Upper lobe of right lung (tissue), 1 donor: ENCODE results near the gene C3orf49. TPM values are rescaled to one million over a fixed set of nuclear protein-coding genes. Genes with fewer than 3 reads are reported as not detected.

Experiments
- ATAC-seq: fragments of 200-7000 bp; cut with Tn5 transposase; one replicate; pipeline ENCODE4 v1.9.1; 2020; ENCODE audit warnings: mild to moderate bottlenecking, moderate library complexity
- DNase-seq: peaks from one replicate; pipeline ENCODE4 v3.0.0-alpha.2; 2020
- H3K27ac ChIP-seq: fragments of 200-600 bp; one replicate; pipeline ENCODE4 v1.8.0; 2022
- H3K27me3 ChIP-seq: fragments of 200-600 bp; one replicate; pipeline ENCODE4 v1.8.0; 2022; ENCODE audit warnings: mild to moderate bottlenecking
- H3K36me3 ChIP-seq: fragments of 200-600 bp; one replicate; pipeline ENCODE4 v1.8.0; 2022
- H3K4me1 ChIP-seq: fragments of 200-600 bp; one replicate; pipeline ENCODE4 v1.8.0; 2022
- H3K4me3 ChIP-seq: fragments of 200-600 bp; one replicate; pipeline ENCODE4 v1.8.0; 2022; ENCODE audit warnings: mild to moderate bottlenecking
- H3K9me3 ChIP-seq: fragments of 200-600 bp; one replicate; pipeline ENCODE4 v1.8.0; 2022
- intact Hi-C: fragments of 100-400 bp; cut with DNase I; formaldehyde crosslinking; loops from one replicate; pipeline ENCODE4 v1.11.0; 2022
- total RNA-seq: library from RNA; stranded (reverse); fragmentation: NEBNext Ultra II Directional; extraction: Animal tissue kit (Norgen Biotek cat#: 25700); gene quantifications from one replicate; pipeline ENCODE4 v1.2.1, GENCODE V29; 2021
- TF ChIP-seq, protein P1 (sequence below): fragments of 200-600 bp; IDR thresholded peaks from one replicate; pipeline ENCODE4 v1.8.0; 2022; ENCODE audit warnings: antibody characterized with exemption
- donor health status: DM: no; HTN: yes; CAD: no; lungs with severe emphysema.

The C3orf49 gene
- total RNA-seq, 1 donor from 2014 or later, result not detected

DNA sequence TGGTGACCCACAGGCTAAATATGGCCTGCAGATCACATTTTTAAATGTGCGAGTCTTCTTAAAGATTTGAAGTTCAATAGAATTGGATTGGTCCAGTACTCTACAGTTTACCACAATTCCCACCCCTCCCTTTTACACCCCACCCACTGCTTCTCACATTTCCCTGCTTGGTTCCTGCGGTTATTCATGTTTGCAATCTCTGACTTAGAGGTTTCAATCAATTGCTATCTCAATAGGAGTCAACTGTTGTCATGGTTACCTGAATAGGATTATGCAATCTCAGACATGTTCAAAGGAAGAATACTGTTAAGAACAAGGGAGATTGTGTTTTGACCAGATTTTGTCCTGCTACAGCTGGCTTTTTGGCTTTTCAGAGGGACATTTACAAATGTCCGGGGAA, 4.9 kb upstream of the C3orf49 start:
- no peaks in the 10 kb centered on the region for H3K9me3 ChIP-seq
- intact Hi-C loops, result no loop called here
- no peaks in the 10 kb centered on the region for H3K36me3 ChIP-seq
- H3K4me3 ChIP-seq, result no peak overlapping the region
- H3K4me1 ChIP-seq, result peaks cover 6% of the 10 kb centered on the region
- no peak overlapping the region for H3K27ac ChIP-seq
- TF ChIP-seq, protein P1, sequence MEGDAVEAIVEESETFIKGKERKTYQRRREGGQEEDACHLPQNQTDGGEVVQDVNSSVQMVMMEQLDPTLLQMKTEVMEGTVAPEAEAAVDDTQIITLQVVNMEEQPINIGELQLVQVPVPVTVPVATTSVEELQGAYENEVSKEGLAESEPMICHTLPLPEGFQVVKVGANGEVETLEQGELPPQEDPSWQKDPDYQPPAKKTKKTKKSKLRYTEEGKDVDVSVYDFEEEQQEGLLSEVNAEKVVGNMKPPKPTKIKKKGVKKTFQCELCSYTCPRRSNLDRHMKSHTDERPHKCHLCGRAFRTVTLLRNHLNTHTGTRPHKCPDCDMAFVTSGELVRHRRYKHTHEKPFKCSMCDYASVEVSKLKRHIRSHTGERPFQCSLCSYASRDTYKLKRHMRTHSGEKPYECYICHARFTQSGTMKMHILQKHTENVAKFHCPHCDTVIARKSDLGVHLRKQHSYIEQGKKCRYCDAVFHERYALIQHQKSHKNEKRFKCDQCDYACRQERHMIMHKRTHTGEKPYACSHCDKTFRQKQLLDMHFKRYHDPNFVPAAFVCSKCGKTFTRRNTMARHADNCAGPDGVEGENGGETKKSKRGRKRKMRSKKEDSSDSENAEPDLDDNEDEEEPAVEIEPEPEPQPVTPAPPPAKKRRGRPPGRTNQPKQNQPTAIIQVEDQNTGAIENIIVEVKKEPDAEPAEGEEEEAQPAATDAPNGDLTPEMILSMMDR, result no peak
- ATAC-seq (no peak), DNase-seq (no peak)
- H3K27me3 ChIP-seq, result no peaks in the 10 kb centered on the region

DNA sequence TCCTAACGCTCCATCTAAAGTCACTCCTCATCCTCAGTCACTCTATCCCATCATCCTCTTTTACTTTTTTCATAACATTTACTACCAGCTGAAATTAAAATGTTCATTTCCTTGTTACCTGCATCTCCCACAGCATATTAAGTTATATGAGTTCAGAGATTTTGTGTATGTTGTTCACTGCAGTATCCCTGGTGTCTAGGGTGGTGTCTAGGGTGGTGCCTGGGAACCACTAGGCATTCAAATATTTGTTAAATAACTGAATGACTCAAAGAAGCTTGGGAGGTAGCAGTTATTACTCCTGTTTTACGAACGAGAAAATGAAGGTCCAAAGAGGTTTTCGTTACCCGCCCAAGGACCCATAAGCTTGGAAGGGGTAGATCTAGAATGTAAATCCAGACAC, 1.9 kb upstream of the C3orf49 start:
- H3K27me3 ChIP-seq, result no peaks in the 10 kb centered on the region
- no peak for DNase-seq
- H3K9me3 ChIP-seq, result no peaks in the 10 kb centered on the region
- no peaks in the 10 kb centered on the region for H3K36me3 ChIP-seq
- TF ChIP-seq, protein P1, result no peak
- H3K4me1 ChIP-seq, result peaks cover 6% of the 10 kb centered on the region
- H3K27ac ChIP-seq, result no peak overlapping the region
- intact Hi-C loops, result no loop called here
- ATAC-seq, result no peak
- H3K4me3 ChIP-seq, result no peak overlapping the region

DNA sequence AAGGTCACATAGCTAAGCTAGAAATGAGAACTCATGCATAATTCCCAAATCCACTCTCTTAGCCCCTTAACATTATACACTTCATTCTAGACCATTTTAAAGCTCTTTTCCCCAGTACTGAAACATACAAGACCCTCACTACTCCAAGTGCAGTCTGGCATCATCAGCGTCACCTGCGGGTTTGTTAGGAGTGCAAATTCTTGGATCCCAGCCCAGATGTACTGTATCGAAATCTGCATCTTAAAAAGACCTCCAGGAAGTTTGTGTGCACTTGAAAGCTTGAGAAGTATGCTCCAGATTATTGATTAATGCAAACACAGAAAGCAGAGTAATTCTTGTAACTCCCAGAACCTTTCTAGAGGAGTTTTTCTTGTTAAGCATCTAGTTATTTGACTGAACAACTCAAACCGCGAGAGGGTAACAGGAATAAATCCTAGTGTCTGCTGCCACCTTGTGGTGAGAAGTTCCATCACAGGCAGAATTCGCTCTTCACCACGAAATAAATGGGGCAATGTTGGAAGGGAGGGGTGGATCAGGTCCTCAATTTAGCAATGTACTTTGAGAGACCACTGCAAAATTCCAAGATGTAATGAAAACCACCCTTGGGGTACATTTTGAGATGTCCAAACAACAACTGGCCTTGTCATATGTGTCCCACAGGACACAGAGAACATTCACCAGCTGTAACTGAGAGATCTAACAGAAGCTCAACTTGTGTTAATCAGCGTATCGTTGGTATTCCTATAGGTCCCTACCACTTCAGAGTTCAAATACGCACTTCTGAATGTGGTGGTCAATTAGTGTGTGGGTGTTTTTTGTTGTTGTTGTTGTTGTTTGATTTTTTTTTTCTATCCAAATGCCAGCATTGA, 583 bp upstream of the C3orf49 start:
- no peaks in the 10 kb centered on the region for H3K27me3 ChIP-seq
- no peaks in the 10 kb centered on the region for H3K36me3 ChIP-seq
- H3K9me3 ChIP-seq, result no peaks in the 10 kb centered on the region
- ATAC-seq (peak; percentile 93), DNase-seq (no peak)
- intact Hi-C loops, result no loop called here
- no peak overlapping the region for H3K4me3 ChIP-seq
- peaks cover 6% of the 10 kb centered on the region for H3K4me1 ChIP-seq
- no peak overlapping the region for H3K27ac ChIP-seq
- TF ChIP-seq, protein P1, result peak; percentile 88

DNA sequence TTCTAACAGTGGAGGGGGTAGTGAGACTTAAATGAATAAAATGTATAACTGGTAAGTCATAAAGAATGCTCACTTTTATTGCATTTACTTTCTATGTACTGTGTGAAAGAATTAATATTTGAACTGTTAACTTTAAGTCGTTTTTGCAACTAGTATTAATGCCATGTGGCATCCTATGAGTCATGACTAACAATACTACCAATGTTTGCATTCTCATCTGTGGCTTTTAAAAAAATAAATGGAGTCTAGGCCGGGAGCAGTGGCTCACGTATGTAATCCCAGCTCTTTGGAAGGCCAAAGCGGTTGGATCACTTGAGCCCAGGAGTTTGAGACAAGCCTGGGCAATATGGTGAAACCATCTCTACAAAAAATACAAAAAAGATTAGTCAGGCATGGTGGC, 5.2 kb downstream of the C3orf49 start:
- Histone ChIP-seq H3K4me1 (no peaks in the 10 kb centered on the region), H3K27ac (no peak overlapping the region), H3K36me3 (peaks cover 10% of the 10 kb centered on the region), H3K4me3 (no peak overlapping the region), H3K9me3 (no peaks in the 10 kb centered on the region), H3K27me3 (no peaks in the 10 kb centered on the region)
- intact Hi-C loops, result no loop called here
- DNase-seq, result no peak
- no peak for ATAC-seq
- TF ChIP-seq, protein P1, result no peak

DNA sequence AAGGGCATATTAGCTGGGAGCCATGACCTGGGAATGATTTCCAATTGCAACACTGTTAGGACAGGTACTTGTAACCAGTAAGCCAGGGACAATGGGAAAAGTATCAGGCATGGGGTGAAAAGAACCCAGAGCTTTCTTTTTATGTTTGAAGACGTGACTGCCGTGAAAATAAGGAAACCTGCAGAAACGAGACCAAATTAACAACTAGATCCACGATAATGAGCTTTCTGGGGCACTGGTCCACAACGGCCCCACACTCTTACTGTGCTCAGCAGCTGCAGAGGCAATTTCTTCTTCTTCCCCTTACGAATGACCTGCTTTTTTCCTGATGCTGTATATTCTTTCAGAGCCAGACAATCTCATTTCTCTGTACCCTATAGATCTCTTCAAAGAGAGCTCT, 11.4 kb downstream of the C3orf49 start:
- Histone ChIP-seq H3K4me3 (no peak overlapping the region), H3K4me1 (no peaks in the 10 kb centered on the region), H3K36me3 (peaks cover 67% of the 10 kb centered on the region), H3K27me3 (no peaks in the 10 kb centered on the region), H3K9me3 (no peaks in the 10 kb centered on the region), H3K27ac (no peak overlapping the region)
- no peak for ATAC-seq
- intact Hi-C loops, result no loop called here
- TF ChIP-seq, protein P1, result no peak
- DNase-seq, result no peak
